GM23338 (cell line): Measurements from ENCODE around the gene C11orf54. TPM values are rescaled to one million over a fixed set of nuclear protein-coding genes. Genes with fewer than 3 reads are reported as not detected.
A peak's percentile ranks its signal among the peaks of the same experiment; 100 is the strongest.

Source experiments
- ATAC-seq: fragments of 200-7000 bp; cut with Tn5 transposase; 3 replicates; pipeline ENCODE4 v1.9.1; 2020
- DNase-seq: peaks from one replicate; pipeline ENCODE4 v3.0.0-alpha.2; 2015; ENCODE audit warnings: low spot score
- H2AFZ ChIP-seq: fragments of 200-600 bp; sonication (generic); 2 replicates; pipeline ENCODE4 v1.8.0; 2016; ENCODE audit warnings: antibody characterized with exemption, mild to moderate bottlenecking, moderate library complexity
- H3F3A ChIP-seq: fragments of 200-600 bp; sonication (generic); replicated peaks from 2 replicates; pipeline ENCODE4 v1.8.0; 2017; ENCODE audit warnings: antibody characterized with exemption, mixed run types, low read depth
- H3K27ac ChIP-seq: fragments of 200-600 bp; sonication (generic); 2 replicates; pipeline ENCODE4 v1.6.1; 2016; ENCODE audit warnings: low read depth
- H3K27me3 ChIP-seq: fragments of 200-600 bp; sonication (generic); 2 replicates; pipeline ENCODE4 v1.8.0; 2016; ENCODE audit warnings: mild to moderate bottlenecking, mixed run types, moderate library complexity; ENCODE audit not compliant: insufficient read depth
- H3K36me3 ChIP-seq: fragments of 200-600 bp; sonication (generic); 2 replicates; pipeline ENCODE4 v1.8.0; 2016; ENCODE audit warnings: mild to moderate bottlenecking; ENCODE audit not compliant: insufficient read depth
- H3K4me1 ChIP-seq: fragments of 200-600 bp; sonication (generic); 2 replicates; pipeline ENCODE4 v1.8.0; 2016; ENCODE audit warnings: mild to moderate bottlenecking, moderate library complexity; ENCODE audit not compliant: insufficient read depth
- H3K4me2 ChIP-seq: fragments of 200-600 bp; sonication (generic); 2 replicates; pipeline ENCODE4 v1.7.1; 2017; ENCODE audit warnings: mixed run types
- H3K4me3 ChIP-seq: fragments of 200-600 bp; sonication (generic); 2 replicates; pipeline ENCODE4 v1.6.1; 2016; ENCODE audit warnings: mixed run types
- H3K79me2 ChIP-seq: fragments of 200-600 bp; sonication (generic); replicated peaks from 2 replicates; pipeline ENCODE4 v1.8.0; 2017; ENCODE audit warnings: mild to moderate bottlenecking; ENCODE audit not compliant: insufficient read depth
- H3K9me2 ChIP-seq: fragments of 200-600 bp; sonication (generic); 2 replicates; pipeline ENCODE4 v1.8.0; 2017; ENCODE audit not compliant: insufficient read depth
- H4K20me1 ChIP-seq: fragments of 200-600 bp; sonication (generic); replicated peaks from 2 replicates; pipeline ENCODE4 v1.8.0; 2017; ENCODE audit warnings: mild to moderate bottlenecking; ENCODE audit not compliant: insufficient read depth
- H3K27ac Mint-ChIP-seq: 2 replicates; pipeline ENCODE4 v1.8.0; 2020; ENCODE audit warnings: inconsistent platforms, mild to moderate bottlenecking, moderate library complexity, mixed read lengths
- H3K27me3 Mint-ChIP-seq: 3 replicates; pipeline ENCODE4 v1.8.0; 2022; ENCODE audit warnings: low read depth, mild to moderate bottlenecking, moderate library complexity, mixed read lengths, inconsistent platforms; ENCODE audit not compliant: insufficient read depth, poor library complexity
- H3K36me3 Mint-ChIP-seq: 3 replicates; pipeline ENCODE4 v1.8.0; 2021; ENCODE audit warnings: low read depth, mild to moderate bottlenecking, inconsistent platforms, moderate library complexity, mixed read lengths
- H3K4me1 Mint-ChIP-seq: 3 replicates; pipeline ENCODE4 v1.8.0; 2020; ENCODE audit warnings: mild to moderate bottlenecking, inconsistent platforms, mixed read lengths
- H3K4me3 Mint-ChIP-seq: 3 replicates; pipeline ENCODE4 v1.8.0; 2021; ENCODE audit warnings: moderate library complexity, mild to moderate bottlenecking, inconsistent platforms, mixed read lengths
- H3K9me3 Mint-ChIP-seq: 3 replicates; pipeline ENCODE4 v1.8.0; 2020; ENCODE audit warnings: moderate library complexity, mild to moderate bottlenecking, inconsistent platforms, mixed read lengths
- CREB1 ChIP-seq: fragments of 250-450 bp; sonication (Bioruptor Pico); IDR thresholded peaks from 2 replicates; pipeline ENCODE4 v1.5.0; 2020; ENCODE audit warnings: low read depth, mild to moderate bottlenecking, moderate library complexity
- EZH2 ChIP-seq: fragments of 200-600 bp; sonication (generic); IDR thresholded peaks from one replicate; pipeline ENCODE4 v1.8.0; 2017; ENCODE audit warnings: antibody characterized with exemption, mild to moderate bottlenecking, low read depth; ENCODE audit not compliant: unreplicated experiment
- EZH2phosphoT487 ChIP-seq: fragments of 200-600 bp; sonication (generic); IDR thresholded peaks from one replicate; pipeline ENCODE4 v1.8.1; 2018; ENCODE audit warnings: antibody characterized with exemption; ENCODE audit not compliant: unreplicated experiment
- JUNB ChIP-seq: IDR thresholded peaks from one replicate; pipeline ENCODE4 v1.6.1; 2016; ENCODE audit warnings: antibody characterized with exemption; ENCODE audit not compliant: unreplicated experiment
- NANOG ChIP-seq: IDR thresholded peaks from 2 replicates; pipeline ENCODE4 v1.6.1; 2016; ENCODE audit warnings: antibody characterized with exemption, borderline replicate concordance
- ZNF114 ChIP-seq: fragments of 250-450 bp; sonication (Bioruptor Pico); IDR thresholded peaks from 2 replicates; pipeline ENCODE4 v1.5.0; 2020; ENCODE audit warnings: mild to moderate bottlenecking, moderate library complexity
- ZNF331 ChIP-seq: fragments of 250-450 bp; sonication (Bioruptor Pico); IDR thresholded peaks from 2 replicates; pipeline ENCODE4 v1.5.0; 2020; ENCODE audit warnings: low read depth, mild to moderate bottlenecking, moderate library complexity
- polyA plus RNA-seq: library from polyadenylated mRNA; unstranded; fragments of >200 nt; fragmentation: Nextera tagmentation; extraction: Ambion mirVana; gene quantifications from 2 replicates; pipeline ENCODE4 v1.2.1, GENCODE V29; 2016
- total RNA-seq: library from RNA; depleted of rRNA; stranded (reverse); fragments of >200 nt; shearing (Covaris generic); gene quantifications from 2 replicates; pipeline ENCODE4 v1.2.3, GENCODE V29; 2014
- TF ChIP-seq, protein P1 (sequence below): fragments of 250-450 bp; sonication (Bioruptor Pico); IDR thresholded peaks from 2 replicates; pipeline ENCODE4 v1.5.0; 2020; ENCODE audit warnings: mild to moderate bottlenecking, moderate library complexity
- TF ChIP-seq, protein P2 (sequence below): IDR thresholded peaks from one replicate; pipeline ENCODE4 v1.6.1; 2018; ENCODE audit warnings: antibody characterized with exemption; ENCODE audit not compliant: unreplicated experiment

C11orf54 gene
- total and polyA plus RNA-seq, 2 experiments from 2014 or later, result 35.8 to 38.8 TPM

DNA sequence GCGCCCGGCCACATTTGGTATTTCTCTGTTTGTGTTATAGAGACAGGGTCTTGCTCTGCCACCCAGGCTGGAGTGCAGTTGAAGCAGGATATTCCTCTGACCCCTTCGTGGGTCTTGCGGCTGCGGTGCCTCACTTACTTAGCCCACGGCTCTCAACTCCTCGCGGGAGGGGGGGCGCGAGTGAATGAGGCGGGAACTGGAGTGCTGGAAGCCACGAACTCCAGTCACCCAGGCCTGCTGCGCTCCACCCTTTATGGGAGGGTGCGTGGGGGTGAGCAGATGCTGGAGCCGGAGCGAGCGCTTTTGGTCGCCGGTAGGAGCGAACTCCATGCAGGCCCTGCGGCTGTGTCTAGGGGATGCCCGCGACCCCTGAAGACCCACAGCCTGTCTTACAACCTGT lies 1.8 kb downstream of the C11orf54 start:
- no peak overlapping the region for H3K27ac Mint-ChIP-seq
- peaks cover 12% of the 10 kb centered on the region; the same call in 1 of the 2 replicates for H4K20me1 ChIP-seq

More for the DNA sequence above, 1.8 kb downstream of the C11orf54 start:
- H2AFZ ChIP-seq, result no peak overlapping the region
- H3K36me3 ChIP-seq, result peaks cover 17% of the 10 kb centered on the region
- peaks cover 12% of the 10 kb centered on the region for H3K4me1 ChIP-seq
- H3K79me2 ChIP-seq, result peaks cover 62% of the 10 kb centered on the region
- H3K9me3 Mint-ChIP-seq, result peaks cover 7% of the 10 kb centered on the region; the same call in 2 of the 3 replicates
- ATAC-seq (no peak), DNase-seq (no peak)
- H3K4me2 ChIP-seq, result no peak overlapping the region
- peaks cover 6% of the 10 kb centered on the region for H3F3A ChIP-seq
- H3K27me3 Mint-ChIP-seq, result peaks cover 22% of the 10 kb centered on the region
- H3K36me3 Mint-ChIP-seq, result peaks cover 31% of the 10 kb centered on the region
- H3K9me2 ChIP-seq, result no peaks in the 10 kb centered on the region
- H3K4me3 Mint-ChIP-seq, result peak overlapping the region; percentile 56; the same call in 2 of the 3 replicates
- no peak overlapping the region for H3K27ac ChIP-seq
- no peak overlapping the region for H3K4me3 ChIP-seq
- H3K27me3 ChIP-seq, result no peaks in the 10 kb centered on the region
- peaks cover 23% of the 10 kb centered on the region for H3K4me1 Mint-ChIP-seq
- TF ChIP-seq EZH2, result no peak
- TF ChIP-seq JUNB, result no peak
- TF ChIP-seq, protein P1, sequence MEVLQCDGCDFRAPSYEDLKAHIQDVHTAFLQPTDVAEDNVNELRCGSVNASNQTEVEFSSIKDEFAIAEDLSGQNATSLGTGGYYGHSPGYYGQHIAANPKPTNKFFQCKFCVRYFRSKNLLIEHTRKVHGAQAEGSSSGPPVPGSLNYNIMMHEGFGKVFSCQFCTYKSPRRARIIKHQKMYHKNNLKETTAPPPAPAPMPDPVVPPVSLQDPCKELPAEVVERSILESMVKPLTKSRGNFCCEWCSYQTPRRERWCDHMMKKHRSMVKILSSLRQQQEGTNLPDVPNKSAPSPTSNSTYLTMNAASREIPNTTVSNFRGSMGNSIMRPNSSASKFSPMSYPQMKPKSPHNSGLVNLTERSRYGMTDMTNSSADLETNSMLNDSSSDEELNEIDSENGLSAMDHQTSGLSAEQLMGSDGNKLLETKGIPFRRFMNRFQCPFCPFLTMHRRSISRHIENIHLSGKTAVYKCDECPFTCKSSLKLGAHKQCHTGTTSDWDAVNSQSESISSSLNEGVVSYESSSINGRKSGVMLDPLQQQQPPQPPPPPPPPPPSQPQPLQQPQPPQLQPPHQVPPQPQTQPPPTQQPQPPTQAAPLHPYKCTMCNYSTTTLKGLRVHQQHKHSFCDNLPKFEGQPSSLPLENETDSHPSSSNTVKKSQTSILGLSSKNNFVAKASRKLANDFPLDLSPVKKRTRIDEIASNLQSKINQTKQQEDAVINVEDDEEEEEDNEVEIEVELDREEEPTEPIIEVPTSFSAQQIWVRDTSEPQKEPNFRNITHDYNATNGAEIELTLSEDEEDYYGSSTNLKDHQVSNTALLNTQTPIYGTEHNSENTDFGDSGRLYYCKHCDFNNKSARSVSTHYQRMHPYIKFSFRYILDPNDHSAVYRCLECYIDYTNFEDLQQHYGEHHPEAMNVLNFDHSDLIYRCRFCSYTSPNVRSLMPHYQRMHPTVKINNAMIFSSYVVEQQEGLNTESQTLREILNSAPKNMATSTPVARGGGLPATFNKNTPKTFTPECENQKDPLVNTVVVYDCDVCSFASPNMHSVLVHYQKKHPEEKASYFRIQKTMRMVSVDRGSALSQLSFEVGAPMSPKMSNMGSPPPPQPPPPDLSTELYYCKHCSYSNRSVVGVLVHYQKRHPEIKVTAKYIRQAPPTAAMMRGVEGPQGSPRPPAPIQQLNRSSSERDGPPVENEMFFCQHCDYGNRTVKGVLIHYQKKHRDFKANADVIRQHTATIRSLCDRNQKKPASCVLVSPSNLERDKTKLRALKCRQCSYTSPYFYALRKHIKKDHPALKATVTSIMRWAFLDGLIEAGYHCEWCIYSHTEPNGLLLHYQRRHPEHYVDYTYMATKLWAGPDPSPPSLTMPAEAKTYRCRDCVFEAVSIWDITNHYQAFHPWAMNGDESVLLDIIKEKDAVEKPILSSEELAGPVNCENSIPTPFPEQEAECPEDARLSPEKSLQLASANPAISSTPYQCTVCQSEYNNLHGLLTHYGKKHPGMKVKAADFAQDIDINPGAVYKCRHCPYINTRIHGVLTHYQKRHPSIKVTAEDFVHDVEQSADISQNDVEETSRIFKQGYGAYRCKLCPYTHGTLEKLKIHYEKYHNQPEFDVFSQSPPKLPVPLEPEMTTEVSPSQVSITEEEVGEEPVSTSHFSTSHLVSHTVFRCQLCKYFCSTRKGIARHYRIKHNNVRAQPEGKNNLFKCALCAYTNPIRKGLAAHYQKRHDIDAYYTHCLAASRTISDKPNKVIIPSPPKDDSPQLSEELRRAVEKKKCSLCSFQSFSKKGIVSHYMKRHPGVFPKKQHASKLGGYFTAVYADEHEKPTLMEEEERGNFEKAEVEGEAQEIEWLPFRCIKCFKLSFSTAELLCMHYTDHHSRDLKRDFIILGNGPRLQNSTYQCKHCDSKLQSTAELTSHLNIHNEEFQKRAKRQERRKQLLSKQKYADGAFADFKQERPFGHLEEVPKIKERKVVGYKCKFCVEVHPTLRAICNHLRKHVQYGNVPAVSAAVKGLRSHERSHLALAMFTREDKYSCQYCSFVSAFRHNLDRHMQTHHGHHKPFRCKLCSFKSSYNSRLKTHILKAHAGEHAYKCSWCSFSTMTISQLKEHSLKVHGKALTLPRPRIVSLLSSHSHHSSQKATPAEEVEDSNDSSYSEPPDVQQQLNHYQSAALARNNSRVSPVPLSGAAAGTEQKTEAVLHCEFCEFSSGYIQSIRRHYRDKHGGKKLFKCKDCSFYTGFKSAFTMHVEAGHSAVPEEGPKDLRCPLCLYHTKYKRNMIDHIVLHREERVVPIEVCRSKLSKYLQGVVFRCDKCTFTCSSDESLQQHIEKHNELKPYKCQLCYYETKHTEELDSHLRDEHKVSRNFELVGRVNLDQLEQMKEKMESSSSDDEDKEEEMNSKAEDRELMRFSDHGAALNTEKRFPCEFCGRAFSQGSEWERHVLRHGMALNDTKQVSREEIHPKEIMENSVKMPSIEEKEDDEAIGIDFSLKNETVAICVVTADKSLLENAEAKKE, result no peak
- TF ChIP-seq ZNF331, result no peak
- no peak for TF ChIP-seq ZNF114 (CRISPR knock-in tag)
- no peak for TF ChIP-seq CREB1 (CRISPR knock-in tag)
- TF ChIP-seq, protein P2, sequence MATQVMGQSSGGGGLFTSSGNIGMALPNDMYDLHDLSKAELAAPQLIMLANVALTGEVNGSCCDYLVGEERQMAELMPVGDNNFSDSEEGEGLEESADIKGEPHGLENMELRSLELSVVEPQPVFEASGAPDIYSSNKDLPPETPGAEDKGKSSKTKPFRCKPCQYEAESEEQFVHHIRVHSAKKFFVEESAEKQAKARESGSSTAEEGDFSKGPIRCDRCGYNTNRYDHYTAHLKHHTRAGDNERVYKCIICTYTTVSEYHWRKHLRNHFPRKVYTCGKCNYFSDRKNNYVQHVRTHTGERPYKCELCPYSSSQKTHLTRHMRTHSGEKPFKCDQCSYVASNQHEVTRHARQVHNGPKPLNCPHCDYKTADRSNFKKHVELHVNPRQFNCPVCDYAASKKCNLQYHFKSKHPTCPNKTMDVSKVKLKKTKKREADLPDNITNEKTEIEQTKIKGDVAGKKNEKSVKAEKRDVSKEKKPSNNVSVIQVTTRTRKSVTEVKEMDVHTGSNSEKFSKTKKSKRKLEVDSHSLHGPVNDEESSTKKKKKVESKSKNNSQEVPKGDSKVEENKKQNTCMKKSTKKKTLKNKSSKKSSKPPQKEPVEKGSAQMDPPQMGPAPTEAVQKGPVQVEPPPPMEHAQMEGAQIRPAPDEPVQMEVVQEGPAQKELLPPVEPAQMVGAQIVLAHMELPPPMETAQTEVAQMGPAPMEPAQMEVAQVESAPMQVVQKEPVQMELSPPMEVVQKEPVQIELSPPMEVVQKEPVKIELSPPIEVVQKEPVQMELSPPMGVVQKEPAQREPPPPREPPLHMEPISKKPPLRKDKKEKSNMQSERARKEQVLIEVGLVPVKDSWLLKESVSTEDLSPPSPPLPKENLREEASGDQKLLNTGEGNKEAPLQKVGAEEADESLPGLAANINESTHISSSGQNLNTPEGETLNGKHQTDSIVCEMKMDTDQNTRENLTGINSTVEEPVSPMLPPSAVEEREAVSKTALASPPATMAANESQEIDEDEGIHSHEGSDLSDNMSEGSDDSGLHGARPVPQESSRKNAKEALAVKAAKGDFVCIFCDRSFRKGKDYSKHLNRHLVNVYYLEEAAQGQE, result no peak
- TF ChIP-seq NANOG, result no peak
- no peak for TF ChIP-seq EZH2phosphoT487
